Esophagus muscularis mucosa (tissue), 4 donors: ENCODE measurements around the gene THSD4. TPM values are rescaled to one million over a fixed set of nuclear protein-coding genes. Genes with fewer than 3 reads are reported as not detected.

Experiments used
- DNase-seq: peaks from one replicate; pipeline ENCODE4 v3.0.0-alpha.2; 2017; ENCODE audit errors: extremely low spot score
- H3K27ac ChIP-seq, 4 donors: fragments of 200-600 bp; sonication (generic); replicated peaks in 1 of 4; 1 replicate in 3 of 4; 2 replicates in 1 of 4; pipeline ENCODE4 v1.5.1; 2016 to 2019; ENCODE audit warnings: mild to moderate bottlenecking in 1 of 4
- H3K27me3 ChIP-seq, 4 donors: fragments of 200-600 bp; sonication (generic); one replicate each; pipeline versions ENCODE4 v1.5.1 to v1.6.0; 2016 to 2019
- H3K36me3 ChIP-seq, 4 donors: fragments of 200-600 bp; sonication (generic); one replicate each; pipeline ENCODE4 v1.5.1; 2016 to 2019
- H3K4me1 ChIP-seq, 4 donors: fragments of 200-600 bp; sonication (generic); one replicate each; pipeline ENCODE4 v1.5.1; 2016 to 2019
- H3K4me3 ChIP-seq, 4 donors: fragments of 200-600 bp; sonication (generic); 1 replicate in 2 of 4; 2 replicates in 2 of 4; pipeline ENCODE4 v1.5.1; 2016 to 2019; ENCODE audit warnings: mild to moderate bottlenecking in 4 of 4, moderate library complexity in 1 of 4
- H3K9me3 ChIP-seq, 4 donors: fragments of 200-600 bp; sonication (generic); 1 replicate in 3 of 4; 2 replicates in 1 of 4; pipeline ENCODE4 v1.5.1; 2016 to 2019
- EP300 ChIP-seq: sonication (generic); formaldehyde crosslinking; IDR thresholded peaks from one replicate; pipeline ENCODE4 v1.6.1; 2017; ENCODE audit warnings: antibody characterized with exemption
- POLR2A ChIP-seq: fragments of 450-650 bp; IDR thresholded peaks from one replicate; pipeline ENCODE4 v1.6.1; 2017; ENCODE audit warnings: antibody characterized with exemption, moderate library complexity, mild to moderate bottlenecking, low read depth
- POLR2AphosphoS5 ChIP-seq, 2 donors: sonication (generic); formaldehyde crosslinking; IDR thresholded peaks; one replicate each; pipeline ENCODE4 v1.6.1; 2017; ENCODE audit warnings: antibody characterized with exemption in 2 of 2
- WGBS: methylation state at CpG from one replicate; pipeline ENCODE4 v1.1.5; 2018; 5-methylcytosine and 5-hydroxymethylcytosine counted together
- intact Hi-C: fragments of 100-400 bp; cut with DNase I; formaldehyde crosslinking; loops from one replicate; pipeline ENCODE4 v1.15.1; 2023
- total RNA-seq, 4 donors: library from RNA; depleted of rRNA; stranded (reverse); fragments of >200 nt; gene quantifications; one replicate each; pipeline versions ENCODE4 v1.1.0 to v1.2.1, GENCODE V29; 2016
- TF ChIP-seq, protein P1 (sequence below), 3 experiments: fragments of 200-600 bp in 2 of 3; fragments of 450-650 bp in 1 of 3; sonication (generic) in 2 of 3; IDR thresholded peaks; one replicate each; pipeline ENCODE4 v1.5.1; 2017 to 2019; ENCODE audit warnings: antibody characterized with exemption in 3 of 3, mild to moderate bottlenecking in 2 of 3, moderate library complexity in 1 of 3

The THSD4 gene
- total RNA-seq, 4 donors from 2014 or later: 3.2 to 6.6 (median 5.6) TPM

- peak; percentile 55 for DNase-seq
- intact Hi-C loops: no loop called here
- Histone ChIP-seq H3K9me3 (peaks cover 0 to 7% (median 0%) of the 10 kb centered on the region in 4 donors), H3K27me3 (no peaks in the 10 kb centered on the region), H3K36me3 (no peaks in the 10 kb centered on the region), H3K4me1 (no peaks in the 10 kb centered on the region), H3K4me3 (no peak overlapping the region), H3K27ac (no peak overlapping the region)
- TF ChIP-seq EP300: no peak
- TF ChIP-seq, protein P1, sequence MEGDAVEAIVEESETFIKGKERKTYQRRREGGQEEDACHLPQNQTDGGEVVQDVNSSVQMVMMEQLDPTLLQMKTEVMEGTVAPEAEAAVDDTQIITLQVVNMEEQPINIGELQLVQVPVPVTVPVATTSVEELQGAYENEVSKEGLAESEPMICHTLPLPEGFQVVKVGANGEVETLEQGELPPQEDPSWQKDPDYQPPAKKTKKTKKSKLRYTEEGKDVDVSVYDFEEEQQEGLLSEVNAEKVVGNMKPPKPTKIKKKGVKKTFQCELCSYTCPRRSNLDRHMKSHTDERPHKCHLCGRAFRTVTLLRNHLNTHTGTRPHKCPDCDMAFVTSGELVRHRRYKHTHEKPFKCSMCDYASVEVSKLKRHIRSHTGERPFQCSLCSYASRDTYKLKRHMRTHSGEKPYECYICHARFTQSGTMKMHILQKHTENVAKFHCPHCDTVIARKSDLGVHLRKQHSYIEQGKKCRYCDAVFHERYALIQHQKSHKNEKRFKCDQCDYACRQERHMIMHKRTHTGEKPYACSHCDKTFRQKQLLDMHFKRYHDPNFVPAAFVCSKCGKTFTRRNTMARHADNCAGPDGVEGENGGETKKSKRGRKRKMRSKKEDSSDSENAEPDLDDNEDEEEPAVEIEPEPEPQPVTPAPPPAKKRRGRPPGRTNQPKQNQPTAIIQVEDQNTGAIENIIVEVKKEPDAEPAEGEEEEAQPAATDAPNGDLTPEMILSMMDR (IDR thresholded peaks at IDR 0.05): peak; percentile 44 to 63 (median 55)
- 90% methylated on average over 6 of the region's 6 CpGs for WGBS
Observed at GRCh38 chr15:71532994-71533393, 417.7 kb downstream of the THSD4 start.

DNA sequence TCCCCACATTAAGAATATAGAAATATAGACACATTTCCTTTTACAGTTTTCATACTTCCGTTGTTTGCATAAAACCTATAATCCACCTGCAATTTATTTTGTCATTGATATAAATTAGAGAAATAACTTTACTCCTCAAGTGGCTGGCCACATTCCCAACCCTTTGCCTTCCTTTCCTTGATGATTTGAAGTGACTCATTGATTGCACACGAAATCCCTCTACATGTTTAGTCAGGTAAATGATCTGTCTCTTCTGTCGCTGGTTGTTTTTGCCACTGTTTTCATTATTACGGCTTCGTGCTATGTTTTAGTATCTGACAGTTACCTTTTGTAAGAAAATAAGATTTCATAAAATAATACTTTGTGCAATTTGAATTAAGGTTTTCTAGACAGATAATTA lies 422.9 kb downstream of the THSD4 start:
- H3K27me3 ChIP-seq: no peaks in the 10 kb centered on the region
- 86% methylated on average over 5 of the region's 5 CpGs for WGBS
- intact Hi-C loops: no loop called here

DNA sequence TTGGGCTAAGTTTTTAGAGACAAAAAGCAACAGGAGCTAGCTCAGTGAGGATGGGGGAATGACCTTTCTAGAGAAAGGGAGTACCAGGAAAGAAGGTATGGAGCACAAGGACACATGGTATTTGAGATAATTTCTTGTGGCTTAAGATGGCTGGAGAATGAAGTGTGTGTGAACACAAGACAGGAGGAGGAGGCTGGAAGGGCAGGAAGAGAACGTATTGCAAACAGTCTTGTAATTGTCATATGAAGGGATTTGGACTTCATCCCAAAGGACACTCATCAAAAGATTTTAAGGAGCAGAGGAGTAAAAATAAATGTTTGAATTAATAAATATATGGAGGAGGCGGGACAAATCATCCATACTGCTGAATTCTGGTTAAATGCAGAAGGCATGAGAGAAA lies 426.5 kb downstream of the THSD4 start:
- Histone ChIP-seq H3K27ac (no peak overlapping the region), H3K9me3 (no peaks in the 10 kb centered on the region), H3K36me3 (no peaks in the 10 kb centered on the region), H3K27me3 (no peaks in the 10 kb centered on the region), H3K4me3 (no peak overlapping the region), H3K4me1 (peaks cover under 1 to 2% (median 1%) of the 10 kb centered on the region in 4 donors)
- WGBS: 75% methylated on average over 2 of the region's 2 CpGs
- TF ChIP-seq POLR2A: no peak
- TF ChIP-seq EP300: no peak
- no peak for TF ChIP-seq POLR2AphosphoS5 (IDR thresholded peaks at IDR 0.05)
- TF ChIP-seq, protein P1 (IDR thresholded peaks at IDR 0.05): no peak
- peak; percentile 24 for DNase-seq
- intact Hi-C loops: no loop called here

More for the DNA sequence above, 422.9 kb downstream of the THSD4 start:
- Histone ChIP-seq H3K36me3 (no peaks in the 10 kb centered on the region), H3K9me3 (no peaks in the 10 kb centered on the region), H3K4me1 (no peaks in the 10 kb centered on the region), H3K4me3 (no peak overlapping the region), H3K27ac (no peak overlapping the region)
- TF ChIP-seq POLR2AphosphoS5 (IDR thresholded peaks at IDR 0.05) (no peak), EP300 (no peak), POLR2A (no peak)
- TF ChIP-seq, protein P1 (IDR thresholded peaks at IDR 0.05): no peak
- DNase-seq: no peak

- Histone ChIP-seq H3K4me3 (no peak overlapping the region), H3K27ac (no peak overlapping the region), H3K27me3 (no peaks in the 10 kb centered on the region), H3K4me1 (peaks cover 3 to 10% (median 7%) of the 10 kb centered on the region in 4 donors), H3K36me3 (no peaks in the 10 kb centered on the region), H3K9me3 (no peaks in the 10 kb centered on the region)
- intact Hi-C loops: no loop called here
- no peak for TF ChIP-seq POLR2AphosphoS5 (IDR thresholded peaks at IDR 0.05)
- no peak for TF ChIP-seq POLR2A
- TF ChIP-seq, protein P1 (IDR thresholded peaks at IDR 0.05): no peak
- no peak for TF ChIP-seq EP300
- no peak for DNase-seq
Observed at GRCh38 chr15:71542836-71543235, 427.6 kb downstream of the THSD4 start.

DNA sequence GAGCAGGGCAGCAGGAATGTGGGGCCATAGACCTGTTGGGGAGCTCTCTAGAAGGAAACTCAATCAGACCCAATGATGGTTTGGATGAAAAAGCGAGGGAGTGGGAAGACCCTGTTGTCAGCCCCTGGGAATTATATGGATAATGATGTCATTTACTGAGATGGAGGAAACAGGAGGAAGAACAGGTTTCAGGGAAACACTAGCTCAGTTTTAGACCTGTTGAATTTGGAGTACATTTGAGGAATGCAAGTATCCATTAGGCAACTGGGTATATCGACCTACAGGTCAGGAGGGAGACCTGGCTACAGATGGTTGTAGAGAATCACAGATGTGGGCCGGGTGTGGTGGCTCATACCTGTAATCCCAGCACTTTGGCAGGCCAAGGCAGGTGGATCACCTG lies 428.1 kb downstream of the THSD4 start:
- Histone ChIP-seq H3K27me3 (no peaks in the 10 kb centered on the region), H3K4me1 (peaks cover 3 to 10% (median 7%) of the 10 kb centered on the region in 4 donors), H3K4me3 (no peak overlapping the region), H3K27ac (no peak overlapping the region), H3K9me3 (no peaks in the 10 kb centered on the region), H3K36me3 (no peaks in the 10 kb centered on the region)
- no peak for TF ChIP-seq EP300
- TF ChIP-seq, protein P1 (IDR thresholded peaks at IDR 0.05): no peak
- no peak for TF ChIP-seq POLR2AphosphoS5 (IDR thresholded peaks at IDR 0.05)
- TF ChIP-seq POLR2A: no peak
- intact Hi-C loops: no loop called here
- peak; percentile 37 for DNase-seq
- 98% methylated on average over 2 of the region's 3 CpGs for WGBS
